Measurements from ENCODE around the gene SMYD1. TPM values are rescaled to one million over a fixed set of nuclear protein-coding genes. Genes with fewer than 3 reads are reported as not detected.

SMYD1 gene
- total RNA-seq, 2 experiments from 2014 or later, result not detected

GRCh38 chr2:88087763-88088162 is 20.1 kb downstream of the SMYD1 start:
- H3K27ac Mint-ChIP-seq, result no peak overlapping the region
- H3K36me3 ChIP-seq (ENCODE audit: insufficient read depth, low read length), result no peaks in the 10 kb centered on the region
- CTCF ChIA-PET, result no interaction called here

GRCh38 chr2:88088999-88089398 is 21.4 kb downstream of the SMYD1 start:
- no peaks in the 10 kb centered on the region for H3K27me3 ChIP-seq (ENCODE audit: control insufficient read depth in 1 of 2, insufficient read depth in 2 of 2, low read length in 2 of 2)
- intact Hi-C loops (cut with DNase I, micrococcal nuclease), result no loop called here
- ATAC-seq (ENCODE audit: poor library complexity) (no peak), DNase-seq (no peak)
- no peak overlapping the region for H3K27ac ChIP-seq (ENCODE audit: low read depth in 1 of 2, low read length in 2 of 2)
- ChIA-PET CTCF (no interaction called here), POLR2A (interaction anchor here (1.1 kb wide), 1 partner anchor 34 kb away, joined by 3 read pairs; no protein-coding TSS in a partner anchor)
- Mint-ChIP-seq H3K36me3 (ENCODE audit: low read depth) (no peaks in the 10 kb centered on the region), H3K4me1 (ENCODE audit: low read depth) (peaks cover 32% of the 10 kb centered on the region), H3K9me3 (no peaks in the 10 kb centered on the region), H3K4me3 (no peak overlapping the region), H3K27me3 (no peaks in the 10 kb centered on the region), H3K27ac (no peak overlapping the region)
- TF ChIP-seq CTCF (IDR thresholded peaks at IDR 0.05), result no peak
- no peaks in the 10 kb centered on the region for H3K9me3 ChIP-seq (ENCODE audit: control insufficient read depth in 1 of 2, insufficient read depth in 1 of 2, low read length in 2 of 2)
- no peak overlapping the region for H3K4me3 ChIP-seq (ENCODE audit: low read length)
- H3K4me1 ChIP-seq (ENCODE audit: insufficient read depth, low read length), result peaks cover 11% of the 10 kb centered on the region
- H3K36me3 ChIP-seq (ENCODE audit: insufficient read depth, low read length), result no peaks in the 10 kb centered on the region

More at GRCh38 chr2:88087763-88088162, 20.1 kb downstream of the SMYD1 start:
- Histone ChIP-seq H3K9me3 (ENCODE audit: control insufficient read depth in 1 of 2, insufficient read depth in 1 of 2, low read length in 2 of 2) (no peaks in the 10 kb centered on the region), H3K4me1 (ENCODE audit: insufficient read depth, low read length) (peaks cover 11% of the 10 kb centered on the region), H3K27me3 (ENCODE audit: control insufficient read depth in 1 of 2, insufficient read depth in 2 of 2, low read length in 2 of 2) (peaks cover 0 to 5% of the 10 kb centered on the region in 2 experiments), H3K4me3 (ENCODE audit: low read length) (no peak overlapping the region), H3K27ac (ENCODE audit: low read depth in 1 of 2, low read length in 2 of 2) (no peak overlapping the region)
- intact Hi-C loops (cut with DNase I, micrococcal nuclease), result no loop called here
- peaks cover 32% of the 10 kb centered on the region for H3K4me1 Mint-ChIP-seq (ENCODE audit: low read depth)
- POLR2A ChIA-PET, result no interaction called here
- no peak for TF ChIP-seq CTCF (IDR thresholded peaks at IDR 0.05)
- H3K4me3 Mint-ChIP-seq, result no peak overlapping the region
- H3K9me3 Mint-ChIP-seq, result no peaks in the 10 kb centered on the region
- ATAC-seq (ENCODE audit: poor library complexity) (no peak), DNase-seq (no peak)
- no peaks in the 10 kb centered on the region for H3K36me3 Mint-ChIP-seq (ENCODE audit: low read depth)
- no peaks in the 10 kb centered on the region for H3K27me3 Mint-ChIP-seq

GRCh38 chr2:88090446-88091283 is 23.0 kb downstream of the SMYD1 start:
- Histone ChIP-seq H3K27ac (ENCODE audit: low read depth in 1 of 2, low read length in 2 of 2) (peak overlapping the region; percentile 32 to 44), H3K4me1 (ENCODE audit: insufficient read depth, low read length) (peaks cover 11% of the 10 kb centered on the region), H3K36me3 (ENCODE audit: insufficient read depth, low read length) (no peaks in the 10 kb centered on the region), H3K4me3 (ENCODE audit: low read length) (no peak overlapping the region), H3K27me3 (ENCODE audit: control insufficient read depth in 1 of 2, insufficient read depth in 2 of 2, low read length in 2 of 2) (no peaks in the 10 kb centered on the region), H3K9me3 (ENCODE audit: control insufficient read depth in 1 of 2, insufficient read depth in 1 of 2, low read length in 2 of 2) (no peaks in the 10 kb centered on the region)
- H3K36me3 Mint-ChIP-seq (ENCODE audit: low read depth), result no peaks in the 10 kb centered on the region
- ATAC-seq (ENCODE audit: poor library complexity), result peak; percentile 32
- DNase-seq, result peak in 4 of 14 experiments; percentile 2 to 48 (median 10)
- CTCF ChIA-PET, result no interaction called here
- H3K4me3 Mint-ChIP-seq, result peak overlapping the region; percentile 7
- H3K4me1 Mint-ChIP-seq (ENCODE audit: low read depth), result peaks cover 32% of the 10 kb centered on the region
- TF ChIP-seq CTCF (IDR thresholded peaks at IDR 0.05), result no peak
- H3K27ac Mint-ChIP-seq, result peak overlapping the region; percentile 88
- no peaks in the 10 kb centered on the region for H3K9me3 Mint-ChIP-seq
- POLR2A ChIA-PET, result interaction anchor here (1.1 kb wide), 1 partner anchor 536 kb away, joined by 3 read pairs; the partner anchor contains the start of gene EIF2AK3
- no peaks in the 10 kb centered on the region for H3K27me3 Mint-ChIP-seq
- intact Hi-C loops (cut with DNase I, micrococcal nuclease), result no loop called here
